ENCODE measurements around the gene GATAD2A. TPM values are rescaled to one million over a fixed set of nuclear protein-coding genes. Genes with fewer than 3 reads are reported as not detected.

GATAD2A gene
- total and polyA plus RNA-seq, 4 donors, result 7.1 to 23.7 (median 18.2) TPM

- TF ChIP-seq MAX (IDR thresholded peaks at IDR 0.05), result peak; percentile 67
- no peak for TF ChIP-seq TAF1 (conservative IDR thresholded peaks at IDR 0.05)
- peak in 1 of 2 donors; percentile 21 for TF ChIP-seq EGR1 (IDR thresholded peaks at IDR 0.05; ENCODE audit: low read depth in 2 of 2)
- H3K27me3 ChIP-seq (ENCODE audit: control insufficient read depth in 4 of 4, insufficient read depth in 4 of 4, low read length in 3 of 4), result no peaks in the 10 kb centered on the region
- under 1% methylated on average over 87 of the region's 87 CpGs for WGBS
- H3K4me3 ChIP-seq (ENCODE audit: low read depth in 1 of 3, low read length in 3 of 3), result peak overlapping the region; percentile 91 to 98 (median 92)
- H3K9ac ChIP-seq (ENCODE audit: low read depth in 1 of 2, low read length in 2 of 2), result peak overlapping the region; percentile 75 to 83
- no peaks in the 10 kb centered on the region for H3K9me3 ChIP-seq (ENCODE audit: control insufficient read depth in 4 of 4, low read length in 3 of 4)
- DNase-seq (ENCODE audit: low spot score), result peak; percentile 66
- no peaks in the 10 kb centered on the region for H3K36me3 ChIP-seq (ENCODE audit: control insufficient read depth in 4 of 4, insufficient read depth in 3 of 4, low read depth in 1 of 4, low read length in 3 of 4)
- H3K4me1 ChIP-seq (ENCODE audit: control insufficient read depth in 4 of 4, insufficient read depth in 4 of 4, low read length in 3 of 4), result peaks cover 9 to 32% (median 26%) of the 10 kb centered on the region in 4 donors
- peak overlapping the region; percentile 79 to 85 for H3K27ac ChIP-seq (ENCODE audit: low read depth in 1 of 2, low read length in 2 of 2)
Observed at GRCh38 chr19:19405971-19406877, 749 bp downstream of the GATAD2A start.

- H3K9me3 ChIP-seq (ENCODE audit: control insufficient read depth in 4 of 4, low read length in 3 of 4), result no peaks in the 10 kb centered on the region
- H3K4me1 ChIP-seq (ENCODE audit: control insufficient read depth in 4 of 4, insufficient read depth in 4 of 4, low read length in 3 of 4), result peaks cover 9 to 32% (median 26%) of the 10 kb centered on the region in 4 donors
- peak overlapping the region; percentile 91 to 98 (median 92) for H3K4me3 ChIP-seq (ENCODE audit: low read depth in 1 of 3, low read length in 3 of 3)
- TF ChIP-seq RXRA (IDR thresholded peaks at IDR 0.05) (no peak), JUND (IDR thresholded peaks at IDR 0.05) (no peak), TAF1 (conservative IDR thresholded peaks at IDR 0.05) (peak; percentile 15), FOXA1 (IDR thresholded peaks at IDR 0.05) (no peak), HNF4A (conservative IDR thresholded peaks at IDR 0.05) (no peak), FOXA2 (IDR thresholded peaks at IDR 0.05) (no peak), RAD21 (IDR thresholded peaks at IDR 0.05) (peak; percentile 56 to 61), REST (IDR thresholded peaks at IDR 0.05) (no peak), ATF3 (IDR thresholded peaks at IDR 0.05) (no peak), YY1 (IDR thresholded peaks at IDR 0.05) (no peak), SP1 (IDR thresholded peaks at IDR 0.05) (no peak)
- WGBS, result 31% methylated on average over 12 of the region's 12 CpGs
- peak overlapping the region; percentile 75 to 83 for H3K9ac ChIP-seq (ENCODE audit: low read depth in 1 of 2, low read length in 2 of 2)
- no peaks in the 10 kb centered on the region for H3K27me3 ChIP-seq (ENCODE audit: control insufficient read depth in 4 of 4, insufficient read depth in 4 of 4, low read length in 3 of 4)
- H3K36me3 ChIP-seq (ENCODE audit: control insufficient read depth in 4 of 4, insufficient read depth in 3 of 4, low read depth in 1 of 4, low read length in 3 of 4), result peaks cover 0 to 2% (median 0%) of the 10 kb centered on the region in 4 donors
- DNase-seq (ENCODE audit: low spot score), result peak; percentile 51
- H3K27ac ChIP-seq (ENCODE audit: low read depth in 1 of 2, low read length in 2 of 2), result peak overlapping the region; percentile 79 to 85
Observed at GRCh38 chr19:19406878-19407632, 1.6 kb downstream of the GATAD2A start.
